ENCODE results near the gene FAM120B.

DNA sequence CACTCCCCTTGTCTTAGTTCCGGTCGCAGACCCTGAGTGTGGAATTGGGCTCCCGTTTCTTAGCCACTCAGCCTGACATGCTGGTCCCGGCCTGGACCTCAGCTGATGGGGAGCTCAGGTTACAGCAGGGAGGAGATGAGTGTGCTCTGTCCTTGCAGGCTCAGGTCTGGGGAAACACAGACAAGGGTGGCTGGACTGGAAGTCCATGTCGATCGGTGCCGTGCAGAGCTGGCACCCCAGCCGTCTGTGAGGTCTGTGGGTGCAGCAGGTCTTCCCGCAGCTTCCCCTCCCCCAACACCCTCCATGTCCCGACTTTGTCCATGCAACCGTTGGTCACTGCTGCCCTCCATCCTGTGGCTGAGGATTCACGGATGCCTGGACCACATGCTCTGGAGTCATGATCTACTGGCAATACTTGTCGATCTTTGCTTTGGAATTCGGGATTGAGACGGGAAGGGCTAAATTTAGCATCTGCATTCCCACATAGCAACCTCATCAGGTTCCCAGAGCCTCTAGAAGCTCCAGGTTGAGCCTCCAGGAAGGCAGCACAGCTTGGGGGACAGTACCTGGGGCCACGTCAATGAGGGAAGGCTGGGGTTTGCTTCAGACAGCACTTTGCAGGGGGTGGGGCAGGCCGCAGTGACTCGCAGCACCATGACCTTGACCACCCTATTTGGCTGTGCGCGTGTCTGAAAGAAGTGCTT, 127.7 kb downstream of the FAM120B start:
- TF ChIP-seq, protein P1, sequence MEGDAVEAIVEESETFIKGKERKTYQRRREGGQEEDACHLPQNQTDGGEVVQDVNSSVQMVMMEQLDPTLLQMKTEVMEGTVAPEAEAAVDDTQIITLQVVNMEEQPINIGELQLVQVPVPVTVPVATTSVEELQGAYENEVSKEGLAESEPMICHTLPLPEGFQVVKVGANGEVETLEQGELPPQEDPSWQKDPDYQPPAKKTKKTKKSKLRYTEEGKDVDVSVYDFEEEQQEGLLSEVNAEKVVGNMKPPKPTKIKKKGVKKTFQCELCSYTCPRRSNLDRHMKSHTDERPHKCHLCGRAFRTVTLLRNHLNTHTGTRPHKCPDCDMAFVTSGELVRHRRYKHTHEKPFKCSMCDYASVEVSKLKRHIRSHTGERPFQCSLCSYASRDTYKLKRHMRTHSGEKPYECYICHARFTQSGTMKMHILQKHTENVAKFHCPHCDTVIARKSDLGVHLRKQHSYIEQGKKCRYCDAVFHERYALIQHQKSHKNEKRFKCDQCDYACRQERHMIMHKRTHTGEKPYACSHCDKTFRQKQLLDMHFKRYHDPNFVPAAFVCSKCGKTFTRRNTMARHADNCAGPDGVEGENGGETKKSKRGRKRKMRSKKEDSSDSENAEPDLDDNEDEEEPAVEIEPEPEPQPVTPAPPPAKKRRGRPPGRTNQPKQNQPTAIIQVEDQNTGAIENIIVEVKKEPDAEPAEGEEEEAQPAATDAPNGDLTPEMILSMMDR (conservative IDR thresholded peaks at IDR 0.05; ENCODE audit: low read depth in 2 of 2) = no peak
- TF ChIP-seq POLR2AphosphoS5 (IDR thresholded peaks at IDR 0.05; ENCODE audit: low read depth) = no peak
- no peak for TF ChIP-seq STAT1 (IDR thresholded peaks at IDR 0.05; ENCODE audit: unreplicated experiment)
- TF ChIP-seq, protein P2, sequence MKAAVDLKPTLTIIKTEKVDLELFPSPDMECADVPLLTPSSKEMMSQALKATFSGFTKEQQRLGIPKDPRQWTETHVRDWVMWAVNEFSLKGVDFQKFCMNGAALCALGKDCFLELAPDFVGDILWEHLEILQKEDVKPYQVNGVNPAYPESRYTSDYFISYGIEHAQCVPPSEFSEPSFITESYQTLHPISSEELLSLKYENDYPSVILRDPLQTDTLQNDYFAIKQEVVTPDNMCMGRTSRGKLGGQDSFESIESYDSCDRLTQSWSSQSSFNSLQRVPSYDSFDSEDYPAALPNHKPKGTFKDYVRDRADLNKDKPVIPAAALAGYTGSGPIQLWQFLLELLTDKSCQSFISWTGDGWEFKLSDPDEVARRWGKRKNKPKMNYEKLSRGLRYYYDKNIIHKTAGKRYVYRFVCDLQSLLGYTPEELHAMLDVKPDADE (IDR thresholded peaks at IDR 0.05) = no peak
- TF ChIP-seq EZH2 (IDR thresholded peaks at IDR 0.05; ENCODE audit: low read depth, unreplicated experiment) = no peak

Measured in GM23338 (cell line).